ENCODE data around the gene LRIG3.
"Not testable (repeated sequence)": the region's sequence is repeated elsewhere in the genome, so short reads cannot be mapped to it uniquely, and the experiment has no call there.

Gene LRIG3

GRCh38 chr12:58857206-58857605, 63.1 kb downstream of the LRIG3 start:
- DNase-seq (ENCODE audit: low read depth in 2 of 2): not testable (repeated sequence)

- not testable (repeated sequence) for DNase-seq (ENCODE audit: low read depth in 2 of 2)
These were observed 64.7 kb downstream of the LRIG3 start for GRCh38 chr12:58855630-58856029.

GRCh38 chr12:58850826-58851225, 69.5 kb downstream of the LRIG3 start:
- DNase-seq (ENCODE audit: low read depth in 2 of 2): no peak

- DNase-seq (ENCODE audit: low read depth in 2 of 2): no peak
These were observed 72.3 kb downstream of the LRIG3 start for GRCh38 chr12:58847901-58848600.

GRCh38 chr12:58844161-58844560, 76.1 kb downstream of the LRIG3 start:
- DNase-seq (ENCODE audit: low read depth in 2 of 2): no peak

- no peak for DNase-seq (ENCODE audit: low read depth in 2 of 2)
These were observed 79.1 kb downstream of the LRIG3 start for GRCh38 chr12:58841058-58841798.

GRCh38 chr12:58833853-58834252, 86.5 kb downstream of the LRIG3 start:
- no peak for DNase-seq (ENCODE audit: low read depth in 2 of 2)

GRCh38 chr12:58832920-58833319, 87.4 kb downstream of the LRIG3 start:
- DNase-seq (ENCODE audit: low read depth in 2 of 2): no peak
